Upper lobe of right lung (tissue), 1 donor: ENCODE data around the gene MMP20. TPM values are rescaled to one million over a fixed set of nuclear protein-coding genes. Genes with fewer than 3 reads are reported as not detected.

Experiments used
- ATAC-seq: fragments of 200-7000 bp; cut with Tn5 transposase; one replicate; pipeline ENCODE4 v1.9.1; 2020; ENCODE audit warnings: mild to moderate bottlenecking, moderate library complexity
- DNase-seq: peaks from one replicate; pipeline ENCODE4 v3.0.0-alpha.2; 2020
- H3K27ac ChIP-seq: fragments of 200-600 bp; one replicate; pipeline ENCODE4 v1.8.0; 2022
- H3K27me3 ChIP-seq: fragments of 200-600 bp; one replicate; pipeline ENCODE4 v1.8.0; 2022; ENCODE audit warnings: mild to moderate bottlenecking
- H3K36me3 ChIP-seq: fragments of 200-600 bp; one replicate; pipeline ENCODE4 v1.8.0; 2022
- H3K4me1 ChIP-seq: fragments of 200-600 bp; one replicate; pipeline ENCODE4 v1.8.0; 2022
- H3K4me3 ChIP-seq: fragments of 200-600 bp; one replicate; pipeline ENCODE4 v1.8.0; 2022; ENCODE audit warnings: mild to moderate bottlenecking
- H3K9me3 ChIP-seq: fragments of 200-600 bp; one replicate; pipeline ENCODE4 v1.8.0; 2022
- intact Hi-C: fragments of 100-400 bp; cut with DNase I; formaldehyde crosslinking; loops from one replicate; pipeline ENCODE4 v1.11.0; 2022
- total RNA-seq: library from RNA; stranded (reverse); fragmentation: NEBNext Ultra II Directional; extraction: Animal tissue kit (Norgen Biotek cat#: 25700); gene quantifications from one replicate; pipeline ENCODE4 v1.2.1, GENCODE V29; 2021
- TF ChIP-seq, protein P1 (sequence below): fragments of 200-600 bp; IDR thresholded peaks from one replicate; pipeline ENCODE4 v1.8.0; 2022; ENCODE audit warnings: antibody characterized with exemption
- donor health status: DM: no; HTN: yes; CAD: no; lungs with severe emphysema.

MMP20 gene
- total RNA-seq, 1 donor from 2014 or later: not detected

DNA sequence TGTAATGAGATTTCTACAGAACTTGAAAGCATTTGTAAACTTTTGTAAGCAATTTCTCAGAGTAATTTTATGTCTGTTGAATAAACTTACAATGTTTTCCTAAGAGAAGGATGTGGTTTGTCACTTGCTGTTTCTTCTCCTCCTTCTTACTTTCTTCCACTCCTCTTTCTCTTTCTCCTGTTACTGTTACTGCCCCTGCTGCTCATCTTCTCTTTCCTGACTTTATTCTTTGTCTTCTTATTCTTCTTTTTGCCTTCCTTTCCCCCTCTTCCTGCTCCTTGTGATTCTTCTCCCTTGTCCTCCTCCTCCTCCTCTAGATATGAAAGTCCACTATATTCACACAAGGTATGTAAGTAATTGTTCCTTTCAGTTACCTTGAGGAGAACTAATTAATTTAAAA is 63.5 kb downstream of the MMP20 start:
- Histone ChIP-seq H3K4me1 (peaks cover 16% of the 10 kb centered on the region), H3K27ac (no peak overlapping the region), H3K36me3 (no peaks in the 10 kb centered on the region), H3K9me3 (no peaks in the 10 kb centered on the region), H3K27me3 (no peaks in the 10 kb centered on the region), H3K4me3 (no peak overlapping the region)
- DNase-seq (no peak), ATAC-seq (no peak)
- intact Hi-C loops: no loop called here
- TF ChIP-seq, protein P1, sequence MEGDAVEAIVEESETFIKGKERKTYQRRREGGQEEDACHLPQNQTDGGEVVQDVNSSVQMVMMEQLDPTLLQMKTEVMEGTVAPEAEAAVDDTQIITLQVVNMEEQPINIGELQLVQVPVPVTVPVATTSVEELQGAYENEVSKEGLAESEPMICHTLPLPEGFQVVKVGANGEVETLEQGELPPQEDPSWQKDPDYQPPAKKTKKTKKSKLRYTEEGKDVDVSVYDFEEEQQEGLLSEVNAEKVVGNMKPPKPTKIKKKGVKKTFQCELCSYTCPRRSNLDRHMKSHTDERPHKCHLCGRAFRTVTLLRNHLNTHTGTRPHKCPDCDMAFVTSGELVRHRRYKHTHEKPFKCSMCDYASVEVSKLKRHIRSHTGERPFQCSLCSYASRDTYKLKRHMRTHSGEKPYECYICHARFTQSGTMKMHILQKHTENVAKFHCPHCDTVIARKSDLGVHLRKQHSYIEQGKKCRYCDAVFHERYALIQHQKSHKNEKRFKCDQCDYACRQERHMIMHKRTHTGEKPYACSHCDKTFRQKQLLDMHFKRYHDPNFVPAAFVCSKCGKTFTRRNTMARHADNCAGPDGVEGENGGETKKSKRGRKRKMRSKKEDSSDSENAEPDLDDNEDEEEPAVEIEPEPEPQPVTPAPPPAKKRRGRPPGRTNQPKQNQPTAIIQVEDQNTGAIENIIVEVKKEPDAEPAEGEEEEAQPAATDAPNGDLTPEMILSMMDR: no peak

DNA sequence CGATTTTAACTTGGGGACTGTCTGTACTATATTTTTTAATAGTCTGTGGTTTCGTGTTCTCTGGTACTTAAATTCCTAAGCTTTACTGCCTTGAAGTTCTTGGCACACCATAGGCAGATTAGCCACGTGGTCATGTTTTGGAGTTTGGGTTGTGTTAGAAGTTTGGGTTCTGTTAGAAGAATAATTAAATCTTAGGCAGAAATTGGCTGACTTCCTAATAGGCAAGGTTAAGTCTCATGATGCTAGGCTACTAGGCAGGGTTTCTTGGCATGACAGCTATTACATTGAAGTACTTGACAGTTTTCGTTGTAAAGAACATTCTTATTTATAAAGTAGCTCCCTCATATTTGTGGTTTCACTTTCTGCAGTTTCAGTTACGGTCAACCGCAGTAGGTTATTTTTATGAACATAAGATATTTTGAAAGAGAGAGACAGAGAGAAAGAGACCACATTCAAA is 64.5 kb downstream of the MMP20 start:
- Histone ChIP-seq H3K9me3 (no peaks in the 10 kb centered on the region), H3K27me3 (no peaks in the 10 kb centered on the region), H3K36me3 (no peaks in the 10 kb centered on the region), H3K4me1 (peaks cover 16% of the 10 kb centered on the region), H3K4me3 (peak overlapping the region; percentile 31), H3K27ac (peak overlapping the region; percentile 61)
- no peak for DNase-seq
- ATAC-seq: peak; percentile 87
- intact Hi-C loops: no loop called here
- TF ChIP-seq, protein P1: no peak

DNA sequence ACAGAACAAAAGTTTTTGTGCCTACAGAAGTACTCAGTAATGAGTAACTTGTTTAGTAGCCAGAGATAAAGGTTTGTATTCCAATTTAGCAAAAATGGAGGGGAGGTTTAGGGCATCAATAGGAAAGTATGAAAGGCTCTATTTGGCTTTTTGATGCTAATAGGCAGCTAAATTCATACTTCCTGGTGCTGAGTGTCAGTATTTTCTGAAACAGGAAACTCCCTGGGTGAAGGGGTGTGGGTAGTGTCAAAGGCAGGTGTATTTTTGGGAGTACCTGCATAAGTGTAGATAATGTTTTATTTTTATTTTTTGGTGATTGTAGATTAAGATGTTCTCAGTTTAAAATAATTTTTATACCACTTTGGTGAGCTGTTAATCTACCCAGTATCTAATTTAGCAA is 65.3 kb downstream of the MMP20 start:
- no peak for ATAC-seq
- TF ChIP-seq, protein P1: no peak
- Histone ChIP-seq H3K9me3 (no peaks in the 10 kb centered on the region), H3K27me3 (no peaks in the 10 kb centered on the region), H3K36me3 (no peaks in the 10 kb centered on the region), H3K27ac (peak overlapping the region; percentile 61), H3K4me1 (peaks cover 16% of the 10 kb centered on the region), H3K4me3 (no peak overlapping the region)
- intact Hi-C loops: no loop called here
- DNase-seq: no peak

DNA sequence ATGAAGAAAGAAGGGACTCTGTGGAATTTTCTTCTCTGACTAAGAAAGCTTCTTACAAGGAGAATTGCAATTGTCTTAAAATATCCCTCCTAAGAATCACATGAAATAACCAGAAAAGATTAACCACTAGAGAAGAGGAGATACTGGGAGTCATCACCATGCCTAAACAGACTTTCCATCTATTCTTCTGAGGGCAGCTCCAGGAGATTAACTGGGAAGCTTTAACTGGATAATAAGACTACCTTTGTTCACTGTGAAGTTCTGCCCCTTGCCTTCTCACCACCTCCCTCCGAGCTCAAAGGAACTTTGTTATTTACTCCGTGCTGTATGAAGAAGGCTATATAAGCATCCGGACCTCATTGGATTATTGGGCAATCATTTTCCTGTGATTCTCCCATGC is 70.0 kb downstream of the MMP20 start:
- no peaks in the 10 kb centered on the region for H3K36me3 ChIP-seq
- DNase-seq: no peak
- intact Hi-C loops: no loop called here
- TF ChIP-seq, protein P1: no peak
- peaks cover 5% of the 10 kb centered on the region for H3K4me1 ChIP-seq
- no peak overlapping the region for H3K4me3 ChIP-seq
- no peaks in the 10 kb centered on the region for H3K27me3 ChIP-seq
- H3K27ac ChIP-seq: no peak overlapping the region
- H3K9me3 ChIP-seq: no peaks in the 10 kb centered on the region
- no peak for ATAC-seq

DNA sequence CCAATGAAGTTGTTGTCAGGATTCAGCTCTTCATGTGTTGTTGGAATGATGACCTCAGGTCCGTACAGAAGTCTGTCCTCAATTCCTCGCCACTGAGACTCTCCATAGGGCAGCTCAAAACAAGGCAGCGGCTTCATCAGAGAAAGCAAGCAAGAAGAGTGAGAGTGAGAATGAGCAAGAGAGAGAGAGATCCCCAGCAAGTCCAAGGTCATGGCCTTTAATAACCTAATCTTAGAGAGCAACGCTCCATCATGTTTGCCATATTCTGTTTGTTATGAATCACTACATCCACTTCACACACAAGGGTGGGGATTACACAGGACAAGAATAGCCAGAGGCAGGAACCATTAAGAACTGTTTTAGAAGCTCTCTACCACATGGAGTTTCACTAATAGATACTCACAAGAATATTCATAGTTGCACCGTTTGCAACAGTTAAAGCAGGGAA is 71.3 kb downstream of the MMP20 start:
- H3K36me3 ChIP-seq: no peaks in the 10 kb centered on the region
- TF ChIP-seq, protein P1: no peak
- H3K27me3 ChIP-seq: no peaks in the 10 kb centered on the region
- no peaks in the 10 kb centered on the region for H3K4me1 ChIP-seq
- no peaks in the 10 kb centered on the region for H3K9me3 ChIP-seq
- ATAC-seq (peak; percentile 72), DNase-seq (no peak)
- intact Hi-C loops: no loop called here
- no peak overlapping the region for H3K4me3 ChIP-seq
- H3K27ac ChIP-seq: peak overlapping the region; percentile 31
